ENCODE results near the gene RNU1-2.
"Not testable (repeated sequence)": the region's sequence is repeated elsewhere in the genome, so short reads cannot be mapped to it uniquely, and the experiment has no call there.

Gene RNU1-2
- 1.4 to 4.8 (median 3.3) reads per million in 3 experiments for total RNA-seq

GRCh38 chr1:16895598-16896315 lies at the start of gene RNU1-2:
Gene RNU1-2 (plus strand): TSS chr1:16895980.
- peak; percentile 86 for DNase-seq

GRCh38 chr1:16856201-16856600 lies 39.6 kb upstream of the RNU1-2 start:
- not testable (repeated sequence) for DNase-seq

- DNase-seq = not testable (repeated sequence)
Measured at GRCh38 chr1:16859167-16860041, 36.4 kb upstream of the RNU1-2 start.

GRCh38 chr1:16860048-16860447 lies 35.7 kb upstream of the RNU1-2 start:
- DNase-seq = not testable (repeated sequence)

GRCh38 chr1:16861832-16862245 lies 33.9 kb upstream of the RNU1-2 start:
- not testable (repeated sequence) for DNase-seq

GRCh38 chr1:16862415-16862814 lies 33.4 kb upstream of the RNU1-2 start:
- DNase-seq = not testable (repeated sequence)

GRCh38 chr1:16863024-16863423 lies 32.8 kb upstream of the RNU1-2 start:
- not testable (repeated sequence) for DNase-seq

GRCh38 chr1:16866926-16867707 lies 28.7 kb upstream of the RNU1-2 start:
- DNase-seq = not testable (repeated sequence)

GRCh38 chr1:16868787-16869186 lies 27.0 kb upstream of the RNU1-2 start:
- not testable (repeated sequence) for DNase-seq

- not testable (repeated sequence) for DNase-seq
Measured at GRCh38 chr1:16869996-16870395, 25.8 kb upstream of the RNU1-2 start.

GRCh38 chr1:16871171-16871570 lies 24.6 kb upstream of the RNU1-2 start:
- DNase-seq = not testable (repeated sequence)

GRCh38 chr1:16872152-16873075 lies 23.4 kb upstream of the RNU1-2 start:
- not testable (repeated sequence) for DNase-seq

- DNase-seq = peak; percentile 50
Measured at GRCh38 chr1:16873076-16873879, 22.5 kb upstream of the RNU1-2 start.

GRCh38 chr1:16874968-16875765 lies 20.6 kb upstream of the RNU1-2 start:
- not testable (repeated sequence) for DNase-seq

GRCh38 chr1:16881742-16882141 lies 14.0 kb upstream of the RNU1-2 start:
- not testable (repeated sequence) for DNase-seq

GRCh38 chr1:16882986-16883385 lies 12.8 kb upstream of the RNU1-2 start:
- no peak for DNase-seq

- DNase-seq = not testable (repeated sequence)
Measured at GRCh38 chr1:16884487-16884886, 11.3 kb upstream of the RNU1-2 start.

GRCh38 chr1:16886860-16887605 lies 8.7 kb upstream of the RNU1-2 start:
- DNase-seq = no peak

Measured in central memory CD4-positive, alpha-beta T cell (primary cell).